GM21360 (cell line): ENCODE results near the gene APP.

ENCODE experiments used
- ATAC-seq: cut with Tn5 transposase; IDR thresholded peaks from one replicate; pipeline ENCODE4 v1.9.1; 2021; ENCODE audit warnings: mild to moderate bottlenecking, moderate library complexity; ENCODE audit not compliant: unreplicated experiment

The APP gene

DNA sequence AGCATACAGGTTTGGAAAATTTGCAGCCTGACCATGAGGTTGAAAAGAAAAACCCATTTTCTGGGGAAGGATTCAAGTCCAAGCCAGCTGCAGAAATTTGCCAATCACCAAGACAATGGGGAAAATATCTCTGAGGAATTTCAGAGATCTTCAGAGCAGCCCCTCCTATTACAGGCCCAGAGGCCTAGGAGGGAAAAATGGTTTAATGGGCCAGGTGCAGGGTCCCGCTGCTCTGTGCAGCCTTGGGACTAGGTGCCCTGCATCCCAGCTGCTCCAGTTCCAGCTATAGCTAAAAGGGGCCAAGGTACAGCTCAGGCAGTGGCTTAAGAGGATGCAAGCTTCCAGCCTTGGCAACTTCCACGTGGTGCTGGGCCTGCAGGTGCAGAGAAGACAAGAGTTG lies 322.3 kb downstream of the APP start:
- ATAC-seq, result no peak

DNA sequence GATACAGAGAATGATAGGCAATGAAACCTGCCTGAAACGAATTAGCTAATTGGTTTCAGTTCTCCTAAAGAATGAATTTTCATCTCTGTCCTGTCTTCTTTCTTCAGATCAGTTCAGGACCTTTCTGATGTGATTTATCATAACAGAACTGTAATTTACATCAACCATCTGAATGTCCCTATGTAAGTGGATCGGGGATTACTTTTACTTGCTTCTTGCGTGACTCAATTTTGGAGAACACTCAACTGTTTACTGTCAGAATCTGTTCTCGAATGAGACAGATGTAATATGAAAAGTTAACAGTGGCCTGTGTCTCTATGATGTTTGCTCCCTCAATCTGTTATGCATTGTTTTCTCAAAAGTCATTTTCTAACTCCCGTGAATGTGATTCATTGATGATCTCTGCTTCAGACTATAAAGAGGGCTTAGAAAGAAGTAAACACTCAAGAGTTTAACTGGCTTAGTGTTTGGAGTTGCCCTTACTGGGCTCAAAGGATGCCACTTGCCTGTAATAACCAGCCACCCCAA lies 324.8 kb downstream of the APP start:
- no peak for ATAC-seq

GRCh38 chr21:25842925-25843324 lies 327.6 kb downstream of the APP start:
- no peak for ATAC-seq

DNA sequence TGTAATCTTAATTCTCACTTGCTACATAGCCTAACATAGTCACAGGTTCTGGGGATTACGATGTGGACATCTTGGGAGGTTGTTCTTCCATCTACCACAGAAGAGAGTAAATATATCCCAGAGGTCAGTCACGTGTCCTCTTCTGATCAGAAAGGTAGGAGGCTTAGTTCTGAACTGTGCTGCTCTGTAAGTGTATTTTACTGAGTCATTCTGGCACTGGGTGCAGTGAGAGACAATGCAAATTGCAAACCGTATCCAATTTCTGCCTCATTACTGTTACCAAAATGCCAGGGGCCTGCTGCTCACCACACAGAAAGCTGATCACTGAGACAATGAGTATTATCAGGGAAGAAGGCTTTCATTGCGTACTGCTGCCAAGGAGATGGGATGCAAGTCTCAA lies 331.8 kb downstream of the APP start:
- no peak for ATAC-seq

DNA sequence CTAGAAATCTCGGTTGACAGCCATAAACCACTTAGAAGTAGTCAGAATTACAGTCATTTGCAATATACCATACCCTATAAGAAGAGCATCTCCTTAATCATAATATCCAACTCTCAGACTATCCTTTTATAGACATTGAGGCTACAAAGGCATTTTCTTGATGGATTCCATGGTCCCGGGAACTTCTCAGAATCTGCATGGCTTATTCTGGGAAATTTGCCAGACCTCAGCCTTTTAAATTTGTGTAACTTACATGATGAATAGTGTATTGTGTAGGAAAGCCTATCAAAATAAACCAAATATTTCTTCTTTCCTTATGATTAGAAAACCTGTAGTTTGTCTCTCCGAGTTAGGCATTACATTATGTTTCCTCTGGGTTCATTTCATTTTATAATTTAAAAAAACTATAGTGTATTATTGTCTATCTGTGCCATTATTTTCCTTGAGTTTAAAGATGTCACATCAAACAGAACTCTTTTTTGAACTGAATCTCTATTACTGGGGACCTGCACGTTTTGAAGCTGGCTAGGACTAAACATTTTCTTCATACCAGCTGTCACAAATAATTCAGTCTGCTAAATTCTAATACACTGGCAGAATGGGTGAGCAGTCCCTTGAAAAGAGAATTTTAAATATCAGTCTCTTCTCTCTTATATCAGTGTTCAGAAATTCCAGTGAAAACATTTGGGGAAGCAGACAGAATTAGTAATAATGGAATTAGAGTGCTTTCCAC lies 332.9 kb downstream of the APP start:
- no peak for ATAC-seq

DNA sequence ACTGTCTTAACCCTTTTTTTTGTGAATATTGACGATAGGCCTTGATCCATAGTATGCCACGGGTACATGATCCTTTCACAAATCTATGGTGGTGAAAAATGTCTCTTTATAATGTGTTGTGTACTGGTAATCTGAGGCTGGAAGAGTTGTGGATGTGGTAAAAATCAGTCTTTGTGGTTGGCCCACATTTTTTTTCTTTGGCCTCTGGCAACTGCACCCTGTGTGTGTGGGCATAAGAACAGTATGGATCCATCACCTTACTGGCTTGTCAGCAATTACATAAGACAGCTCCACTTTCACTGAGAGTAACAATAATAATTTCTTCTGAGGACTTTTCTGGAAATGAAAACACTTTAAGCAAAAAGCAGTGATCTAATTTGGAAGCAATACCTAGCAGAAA lies 334.2 kb downstream of the APP start:
- ATAC-seq, result no peak

DNA sequence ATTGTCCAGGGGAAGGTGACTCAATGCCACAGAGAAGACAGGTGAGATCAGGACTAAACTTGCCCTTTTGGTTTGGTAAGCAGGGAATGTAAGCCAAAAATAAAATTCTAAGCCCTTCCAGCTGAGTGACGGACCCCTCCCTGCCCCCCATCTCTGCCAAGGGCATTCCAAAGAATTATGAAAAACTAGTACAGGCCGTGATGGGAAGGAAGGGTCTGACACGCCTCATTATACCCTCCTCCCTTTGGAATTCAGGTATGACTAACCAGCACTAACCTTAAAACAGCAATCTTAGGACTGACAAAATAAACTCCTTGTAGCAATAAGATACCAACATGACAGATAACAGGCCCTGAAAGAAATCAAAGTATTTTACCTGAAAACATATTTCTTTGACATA lies 336.2 kb downstream of the APP start:
- no peak for ATAC-seq

GRCh38 chr21:25831300-25831960 lies 339.1 kb downstream of the APP start:
- ATAC-seq, result no peak
